Peyer's patch (tissue), 4 donors: ENCODE measurements around the gene NBL1. TPM values are rescaled to one million over a fixed set of nuclear protein-coding genes. Genes with fewer than 3 reads are reported as not detected.
A peak's percentile ranks its signal among the peaks of the same experiment; 100 is the strongest.

Experiments used
- DNase-seq, 3 donors: peaks; one replicate each; pipeline ENCODE4 v3.0.0-alpha.2; 2017 to 2019
- H3K27ac ChIP-seq, 4 donors: fragments of 200-600 bp; sonication (generic); one replicate each; pipeline ENCODE4 v1.5.1; 2016 to 2019
- H3K27me3 ChIP-seq, 2 donors: fragments of 200-600 bp; sonication (generic); one replicate each; pipeline ENCODE4 v1.5.1; 2019
- H3K36me3 ChIP-seq, 3 donors: fragments of 200-600 bp; sonication (generic); one replicate each; pipeline ENCODE4 v1.5.1; 2016 to 2019
- H3K4me1 ChIP-seq, 4 donors: fragments of 200-600 bp; sonication (generic); one replicate each; pipeline ENCODE4 v1.5.1; 2016 to 2019
- H3K4me3 ChIP-seq, 4 donors: fragments of 200-600 bp; sonication (generic); 1 replicate in 3 of 4; 2 replicates in 1 of 4; pipeline ENCODE4 v1.5.1; 2016 to 2019; ENCODE audit warnings: mild to moderate bottlenecking in 1 of 4
- H3K9me3 ChIP-seq, 4 donors: fragments of 200-600 bp; sonication (generic); one replicate each; pipeline ENCODE4 v1.5.1; 2016 to 2019; ENCODE audit warnings: mild to moderate bottlenecking in 1 of 4
- POLR2A ChIP-seq, 2 donors: fragments of 450-650 bp; IDR thresholded peaks; one replicate each; pipeline ENCODE4 v1.5.1; 2017; ENCODE audit warnings: antibody characterized with exemption in 2 of 2, mild to moderate bottlenecking in 2 of 2, moderate library complexity in 2 of 2
- total RNA-seq, 4 donors: library from RNA; depleted of rRNA; stranded (reverse); fragments of >200 nt; gene quantifications; one replicate each; pipeline ENCODE4 v1.1.0, GENCODE V29; 2016
- TF ChIP-seq, protein P1 (sequence below), 6 experiments: fragments of 450-650 bp in 4 of 6; fragments of 200-600 bp in 2 of 6; sonication (generic) in 1 of 6; IDR thresholded peaks; one replicate each; pipeline ENCODE4 v1.5.1; 2017 to 2019; ENCODE audit warnings: antibody characterized with exemption in 6 of 6, mild to moderate bottlenecking in 3 of 6, moderate library complexity in 1 of 6

NBL1 gene
- total RNA-seq, 4 donors from 2014 or later = 187 to 348 (median 289) TPM

DNA sequence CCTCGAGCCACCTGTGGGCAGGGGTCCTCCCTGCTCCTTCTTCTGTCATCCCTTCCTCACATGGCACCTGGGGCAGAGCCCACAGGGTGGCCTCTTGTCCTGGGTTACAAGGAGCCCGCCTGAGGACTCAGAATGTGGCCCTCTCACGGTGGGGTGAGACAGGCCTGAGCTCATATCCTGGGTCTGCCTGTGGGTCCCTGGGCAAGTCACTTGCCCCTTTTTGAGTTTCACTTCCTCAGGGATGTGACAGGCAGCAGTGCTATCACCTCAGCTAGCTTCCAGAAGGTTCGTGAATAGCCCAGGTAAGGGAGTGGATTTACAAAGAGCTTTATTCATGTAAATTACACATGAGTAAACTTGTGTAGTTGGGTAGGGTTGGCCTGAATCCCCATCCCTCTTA lies 54.1 kb downstream of the NBL1 start:
- Histone ChIP-seq H3K4me1 (no peaks in the 10 kb centered on the region), H3K36me3 (peaks cover 0 to 41% (median 0%) of the 10 kb centered on the region in 3 donors), H3K9me3 (no peaks in the 10 kb centered on the region), H3K27me3 (no peaks in the 10 kb centered on the region), H3K4me3 (no peak overlapping the region), H3K27ac (no peak overlapping the region)
- DNase-seq = no peak
- TF ChIP-seq POLR2A (IDR thresholded peaks at IDR 0.05) = no peak
- TF ChIP-seq, protein P1, sequence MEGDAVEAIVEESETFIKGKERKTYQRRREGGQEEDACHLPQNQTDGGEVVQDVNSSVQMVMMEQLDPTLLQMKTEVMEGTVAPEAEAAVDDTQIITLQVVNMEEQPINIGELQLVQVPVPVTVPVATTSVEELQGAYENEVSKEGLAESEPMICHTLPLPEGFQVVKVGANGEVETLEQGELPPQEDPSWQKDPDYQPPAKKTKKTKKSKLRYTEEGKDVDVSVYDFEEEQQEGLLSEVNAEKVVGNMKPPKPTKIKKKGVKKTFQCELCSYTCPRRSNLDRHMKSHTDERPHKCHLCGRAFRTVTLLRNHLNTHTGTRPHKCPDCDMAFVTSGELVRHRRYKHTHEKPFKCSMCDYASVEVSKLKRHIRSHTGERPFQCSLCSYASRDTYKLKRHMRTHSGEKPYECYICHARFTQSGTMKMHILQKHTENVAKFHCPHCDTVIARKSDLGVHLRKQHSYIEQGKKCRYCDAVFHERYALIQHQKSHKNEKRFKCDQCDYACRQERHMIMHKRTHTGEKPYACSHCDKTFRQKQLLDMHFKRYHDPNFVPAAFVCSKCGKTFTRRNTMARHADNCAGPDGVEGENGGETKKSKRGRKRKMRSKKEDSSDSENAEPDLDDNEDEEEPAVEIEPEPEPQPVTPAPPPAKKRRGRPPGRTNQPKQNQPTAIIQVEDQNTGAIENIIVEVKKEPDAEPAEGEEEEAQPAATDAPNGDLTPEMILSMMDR (IDR thresholded peaks at IDR 0.05) = no peak

DNA sequence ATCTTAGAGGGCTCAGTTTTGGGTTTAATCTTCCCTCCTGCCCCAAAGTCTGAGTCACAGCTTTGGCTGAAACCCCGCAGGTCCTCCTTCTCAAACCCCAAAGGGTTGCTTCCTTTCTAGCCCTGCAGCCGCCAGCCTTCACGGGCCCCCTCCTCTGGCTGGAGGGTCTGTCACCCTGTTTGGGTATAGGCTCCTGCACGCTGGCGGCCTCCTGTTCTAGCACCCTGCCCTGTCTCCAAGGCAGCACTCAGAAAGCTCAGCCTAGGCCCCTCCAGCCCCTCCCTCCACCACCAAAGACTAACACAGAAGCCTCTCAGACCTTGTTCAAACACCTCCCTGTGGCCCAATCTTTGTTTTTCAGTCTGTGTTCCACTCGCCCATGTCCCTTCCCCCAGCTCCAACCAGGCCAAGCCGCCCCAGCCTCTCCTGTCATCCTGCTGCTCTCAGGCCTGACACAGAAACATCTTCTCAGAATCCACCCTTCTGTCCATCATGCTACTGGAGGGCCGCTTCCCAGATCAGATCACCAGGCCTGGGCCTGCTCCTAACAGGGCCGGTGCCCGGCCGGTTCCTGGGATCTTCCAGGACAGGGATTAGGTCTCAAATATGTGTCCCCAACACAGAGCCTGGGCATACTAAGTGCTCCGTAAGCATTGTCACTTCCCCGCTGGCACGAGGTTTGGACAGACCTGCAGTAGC lies 56.1 kb downstream of the NBL1 start:
- TF ChIP-seq, protein P1 (IDR thresholded peaks at IDR 0.05) = no peak
- no peak for TF ChIP-seq POLR2A (IDR thresholded peaks at IDR 0.05)
- H3K27me3 ChIP-seq = no peaks in the 10 kb centered on the region
- peaks cover 0 to 2% (median 0%) of the 10 kb centered on the region in 4 donors for H3K4me1 ChIP-seq
- no peak overlapping the region for H3K4me3 ChIP-seq
- DNase-seq = no peak
- peaks cover 0 to 22% (median 0%) of the 10 kb centered on the region in 3 donors for H3K36me3 ChIP-seq
- no peaks in the 10 kb centered on the region for H3K9me3 ChIP-seq
- H3K27ac ChIP-seq = no peak overlapping the region

DNA sequence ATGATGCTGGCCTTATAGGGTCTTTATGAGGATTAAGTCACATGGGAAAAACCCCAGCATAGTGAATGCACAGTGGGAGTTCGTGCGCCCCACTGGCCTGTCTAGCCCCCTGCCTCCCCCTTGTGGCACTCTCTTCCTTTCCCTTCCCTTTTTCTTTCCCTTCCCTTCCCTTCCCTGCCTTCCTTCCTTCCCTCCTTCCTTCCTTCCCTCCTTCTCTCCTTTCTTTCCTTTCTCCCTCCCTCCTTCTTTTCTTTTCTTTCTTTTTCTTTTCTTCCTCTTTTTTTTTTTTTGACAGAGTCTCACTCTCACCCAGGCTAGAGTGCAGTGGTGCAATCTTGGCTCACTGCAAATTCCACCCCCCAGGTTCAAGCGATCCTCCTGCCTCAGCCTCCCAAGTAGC lies 59.2 kb downstream of the NBL1 start:
- TF ChIP-seq POLR2A (IDR thresholded peaks at IDR 0.05) = no peak
- TF ChIP-seq, protein P1 (IDR thresholded peaks at IDR 0.05) = no peak
- Histone ChIP-seq H3K27me3 (no peaks in the 10 kb centered on the region), H3K27ac (no peak overlapping the region), H3K9me3 (no peaks in the 10 kb centered on the region), H3K4me3 (no peak overlapping the region), H3K36me3 (peaks cover 0 to 17% (median 0%) of the 10 kb centered on the region in 3 donors), H3K4me1 (peaks cover 0 to 2% (median 0%) of the 10 kb centered on the region in 4 donors)
- no peak for DNase-seq

DNA sequence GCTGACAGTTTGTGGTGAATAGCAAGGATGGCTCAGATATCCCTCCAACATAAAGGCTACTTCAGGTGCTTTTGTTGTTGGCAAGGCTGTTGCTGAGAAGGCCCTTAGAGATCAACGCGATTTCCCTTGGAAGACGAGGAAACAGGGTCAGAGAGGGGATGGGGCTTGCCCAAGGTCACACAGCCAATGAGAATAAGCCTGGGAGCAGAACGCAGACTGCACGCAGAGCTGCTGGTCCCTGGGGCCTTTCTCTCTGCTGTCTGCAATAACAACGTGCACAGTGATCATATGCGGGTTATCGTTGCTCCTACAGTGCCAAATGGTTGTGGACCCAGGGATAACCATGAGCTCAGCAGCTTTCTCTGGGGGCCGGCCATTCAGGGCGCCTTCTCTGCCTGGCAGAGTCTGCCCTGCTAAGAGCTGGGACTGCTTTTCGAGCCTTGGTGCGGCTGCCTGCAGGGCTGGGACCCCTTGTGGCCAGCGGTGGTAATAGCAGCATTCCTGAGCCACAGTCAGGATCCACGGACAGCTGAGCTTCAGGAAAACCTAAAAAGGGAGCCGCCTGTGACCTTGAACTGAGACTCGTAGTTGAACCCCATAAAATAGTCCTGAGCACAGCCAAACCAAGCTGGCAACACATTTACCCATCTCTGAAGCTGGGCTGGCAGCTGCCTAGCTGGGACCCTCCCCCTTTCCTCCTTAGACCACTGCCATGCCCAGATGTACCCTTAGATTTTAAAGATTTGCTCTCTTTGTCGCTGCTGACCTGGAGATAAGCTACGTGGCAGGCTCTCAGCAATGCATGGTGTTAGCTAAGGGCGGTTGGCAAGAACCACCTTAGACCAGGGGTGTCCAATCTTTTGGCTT lies 60.4 kb downstream of the NBL1 start:
- Histone ChIP-seq H3K36me3 (peaks cover 0 to 13% (median 0%) of the 10 kb centered on the region in 3 donors), H3K27ac (no peak overlapping the region), H3K4me1 (peaks cover 0 to 2% (median 0%) of the 10 kb centered on the region in 4 donors), H3K27me3 (no peaks in the 10 kb centered on the region), H3K9me3 (no peaks in the 10 kb centered on the region), H3K4me3 (no peak overlapping the region)
- TF ChIP-seq, protein P1 (IDR thresholded peaks at IDR 0.05) = peak; percentile 67 to 88 (median 84)
- no peak for TF ChIP-seq POLR2A (IDR thresholded peaks at IDR 0.05)
- DNase-seq = peak; percentile 58 to 84 (median 81)

DNA sequence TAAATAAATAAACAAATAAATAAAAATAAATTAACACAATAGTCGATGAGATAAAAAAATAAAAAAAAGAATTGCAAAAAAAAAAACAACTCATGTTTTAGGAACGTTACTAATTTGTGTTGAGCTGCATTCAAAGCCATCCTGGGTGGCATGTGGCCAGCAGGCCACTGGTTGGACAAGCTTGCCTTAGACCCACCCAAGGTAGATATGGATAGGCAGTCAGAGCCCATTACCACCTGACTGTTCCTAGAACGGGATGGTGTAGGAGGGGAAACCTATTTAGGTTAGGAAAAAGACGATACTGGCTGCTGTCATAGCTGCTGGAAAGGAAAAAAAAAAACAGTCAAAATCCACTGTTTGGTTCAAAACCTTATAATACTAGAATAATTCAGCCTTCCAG lies 61.4 kb downstream of the NBL1 start:
- no peak for DNase-seq
- H3K4me3 ChIP-seq = no peak overlapping the region
- H3K36me3 ChIP-seq = peaks cover 0 to 4% (median 0%) of the 10 kb centered on the region in 3 donors
- no peaks in the 10 kb centered on the region for H3K9me3 ChIP-seq
- H3K27ac ChIP-seq = no peak overlapping the region
- TF ChIP-seq POLR2A (IDR thresholded peaks at IDR 0.05) = no peak
- TF ChIP-seq, protein P1 (IDR thresholded peaks at IDR 0.05) = no peak
- H3K27me3 ChIP-seq = no peaks in the 10 kb centered on the region
- peaks cover 0 to 2% (median 0%) of the 10 kb centered on the region in 4 donors for H3K4me1 ChIP-seq
